Measurements from ENCODE around the gene RCN2.
A peak's percentile ranks its signal among the peaks of the same experiment; 100 is the strongest.

The RCN2 gene

GRCh38 chr15:76976572-76977270, 45.2 kb downstream of the RCN2 start:
- DNase-seq: peak; percentile 77

- DNase-seq: no peak
Measured at GRCh38 chr15:76978522-76979330, 47.2 kb downstream of the RCN2 start.

GRCh38 chr15:76979331-76979925, 47.9 kb downstream of the RCN2 start:
- no peak for DNase-seq

- DNase-seq: no peak
Measured at GRCh38 chr15:76979996-76980520, 48.5 kb downstream of the RCN2 start.

GRCh38 chr15:76982356-76982755, 50.8 kb downstream of the RCN2 start:
- no peak for DNase-seq

GRCh38 chr15:76982756-76983155, 51.2 kb downstream of the RCN2 start:
- no peak for DNase-seq

- DNase-seq: no peak
Measured at GRCh38 chr15:76983590-76984375, 52.2 kb downstream of the RCN2 start.

GRCh38 chr15:76986743-76987142, 55.2 kb downstream of the RCN2 start:
- DNase-seq: peak; percentile 49

- DNase-seq: no peak
Measured at GRCh38 chr15:76987276-76987675, 55.7 kb downstream of the RCN2 start.

- DNase-seq: peak; percentile 98
Measured at GRCh38 chr15:76987896-76988860, 56.6 kb downstream of the RCN2 start.

GRCh38 chr15:76988867-76989780, 57.6 kb downstream of the RCN2 start:
- peak; percentile 39 for DNase-seq

GRCh38 chr15:76991048-76991447, 59.5 kb downstream of the RCN2 start:
- no peak for DNase-seq

GRCh38 chr15:76991741-76992645, 60.4 kb downstream of the RCN2 start:
- DNase-seq: no peak

GRCh38 chr15:76993114-76993725, 61.7 kb downstream of the RCN2 start:
- DNase-seq: no peak

GRCh38 chr15:76994001-76994400, 62.5 kb downstream of the RCN2 start:
- peak; percentile 88 for DNase-seq

GRCh38 chr15:76994496-76994895, 62.9 kb downstream of the RCN2 start:
- no peak for DNase-seq

- DNase-seq: peak; percentile 90
Measured at GRCh38 chr15:76994971-76995945, 63.7 kb downstream of the RCN2 start, which contains the start of gene PSTPIP1. TSS of gene PSTPIP1 (plus strand) at chr15:76995126. CDS start at chr15:76995574, 448 bp downstream.

Measured in activated CD4-positive, alpha-beta T cell treated with anti-CD3 and anti-CD28 coated beads, Interleukin-10, Interleukin-2, amounts not matched to agents 100 ng/mL and 50 ng/mL, durations not matched to agents 16 hours and 8 hours (primary cell).